H1 (cell line): ENCODE results near the gene ARHGEF7. TPM values are rescaled to one million over a fixed set of nuclear protein-coding genes. Genes with fewer than 3 reads are reported as not detected.

ENCODE experiments used
- CTCF ChIA-PET: fragments of 300-600 bp; sonication (Branson Sonifier 250); formaldehyde crosslinking; loops from one replicate; lab custom pipeline; 2021; ENCODE audit not compliant: partially characterized antibody; lab: Charles Lee
- POLR2A ChIA-PET: fragments of 300-600 bp; sonication (Branson Sonifier 250); formaldehyde crosslinking; loops from one replicate; lab custom pipeline; 2021; ENCODE audit warnings: inconsistent platforms; ENCODE audit not compliant: partially characterized antibody; lab: Charles Lee
- DNase-seq, 2 experiments: peaks; one replicate each; pipeline versions ENCODE4 v3.0.0 to v3.0.0-alpha.2; 2010 to 2022; ENCODE audit warnings: low spot score in 2 of 2, low read depth in 1 of 2, mixed read lengths in 1 of 2
- FAIRE-seq: peaks from 2 replicates; lab custom pipeline; 2011; peaks lifted over from hg19 to GRCh38; lab: Jason Lieb, UNC
- H2AFZ ChIP-seq: 2 replicates; pipeline ENCODE4 v1.8.1; 2012; ENCODE audit warnings: low read length, inconsistent platforms
- H2AK5ac ChIP-seq: 2 replicates; pipeline ENCODE4 v1.6.1; 2013; ENCODE audit warnings: low read depth, low read length
- H2BK120ac ChIP-seq: replicated peaks from 2 replicates; pipeline ENCODE3; 2013; ENCODE audit warnings: low read depth, low read length, inconsistent platforms
- H2BK12ac ChIP-seq: 2 replicates; pipeline ENCODE4 v1.6.1; 2013; ENCODE audit warnings: low read depth, low read length
- H2BK15ac ChIP-seq: 2 replicates; pipeline ENCODE4 v1.6.1; 2013; ENCODE audit warnings: low read length
- H2BK20ac ChIP-seq: 2 replicates; pipeline ENCODE4 v1.6.1; 2013; ENCODE audit warnings: low read length
- H2BK5ac ChIP-seq: 2 replicates; pipeline ENCODE4 v1.6.1; 2013; ENCODE audit warnings: low read depth, low read length
- H3K14ac ChIP-seq: 2 replicates; pipeline ENCODE4 v1.6.1; 2013; ENCODE audit warnings: inconsistent platforms; ENCODE audit not compliant: insufficient read length
- H3K18ac ChIP-seq: 2 replicates; pipeline ENCODE4 v1.6.1; 2013; ENCODE audit warnings: low read length; ENCODE audit errors: extremely low read depth
- H3K23ac ChIP-seq: 2 replicates; pipeline ENCODE4 v1.6.1; 2013; ENCODE audit warnings: inconsistent platforms; ENCODE audit not compliant: insufficient read length
- H3K23me2 ChIP-seq: 2 replicates; pipeline ENCODE4 v1.6.1; 2013; ENCODE audit warnings: low read depth, low read length
- H3K27ac ChIP-seq: 2 replicates; pipeline ENCODE4 v1.6.1; 2011; ENCODE audit warnings: low read depth, low read length, inconsistent platforms
- H3K27me3 ChIP-seq, 4 experiments: replicated peaks in 1 of 4; 1 replicate in 1 of 4; 2 replicates in 3 of 4; pipeline versions ENCODE4 v1.6.1 to v1.8.1; 2011 to 2013; ENCODE audit warnings: low read length in 3 of 4, mild to moderate bottlenecking in 3 of 4, inconsistent platforms in 2 of 4, mixed read lengths in 2 of 4, moderate library complexity in 1 of 4; ENCODE audit not compliant: control insufficient read depth in 3 of 4, insufficient read depth in 3 of 4; ENCODE audit errors: extremely low read depth in 1 of 4
- H3K36me3 ChIP-seq, 4 experiments: 2 replicates each; pipeline versions ENCODE4 v1.6.1 to v1.8.1; 2011 to 2013; ENCODE audit warnings: mild to moderate bottlenecking in 4 of 4, low read length in 3 of 4, moderate library complexity in 2 of 4, control low read depth in 1 of 4, inconsistent platforms in 1 of 4; ENCODE audit not compliant: insufficient read depth in 4 of 4, control insufficient read depth in 2 of 4
- H3K4ac ChIP-seq: replicated peaks from 2 replicates; pipeline ENCODE3; 2013; ENCODE audit warnings: low read length, low read depth, mixed read lengths, inconsistent platforms; ENCODE audit not compliant: insufficient read length
- H3K4me1 ChIP-seq, 4 experiments: replicated peaks in 1 of 4; 1 replicate in 1 of 4; 2 replicates in 3 of 4; pipeline versions ENCODE4 v1.6.1 to v1.8.1; 2011 to 2013; ENCODE audit warnings: low read length in 3 of 4, inconsistent platforms in 2 of 4, mixed read lengths in 1 of 4; ENCODE audit not compliant: insufficient read depth in 4 of 4, control insufficient read depth in 3 of 4
- H3K4me2 ChIP-seq, 2 experiments: 2 replicates each; pipeline versions ENCODE4 v1.6.1 to v1.8.1; 2011 to 2013; ENCODE audit warnings: low read depth in 2 of 2, low read length in 2 of 2, control low read depth in 1 of 2, inconsistent platforms in 1 of 2, mild to moderate bottlenecking in 1 of 2; ENCODE audit not compliant: insufficient read depth in 1 of 2
- H3K4me3 ChIP-seq, 4 experiments: fragments of 200-600, 300-600 bp in 1 of 4; sonication (generic), shearing (Covaris generic), sonication (Bioruptor Twin) in 1 of 4; 2 replicates each; pipeline versions ENCODE4 v1.5.1 to v1.8.1; 2011 to 2016; ENCODE audit warnings: low read length in 4 of 4, low read depth in 3 of 4, control low read depth in 2 of 4, inconsistent platforms in 2 of 4, mild to moderate bottlenecking in 2 of 4, mixed read lengths in 1 of 4, moderate library complexity in 1 of 4; ENCODE audit not compliant: insufficient read depth in 2 of 4; ENCODE audit errors: extremely low read depth in 1 of 4
- H3K56ac ChIP-seq: replicated peaks from 2 replicates; pipeline ENCODE3; 2013; ENCODE audit warnings: low read depth, mild to moderate bottlenecking, mixed read lengths, low read length, inconsistent platforms; ENCODE audit not compliant: insufficient read length
- H3K79me1 ChIP-seq: 2 replicates; pipeline ENCODE4 v1.6.1; 2013; ENCODE audit warnings: low read depth, low read length, control low read depth
- H3K79me2 ChIP-seq, 2 experiments: 2 replicates each; pipeline versions ENCODE4 v1.6.1 to v1.8.1; 2012 to 2013; ENCODE audit warnings: low read length in 2 of 2, mild to moderate bottlenecking in 2 of 2, inconsistent platforms in 1 of 2; ENCODE audit not compliant: insufficient read depth in 2 of 2, control insufficient read depth in 1 of 2
- H3K9ac ChIP-seq, 4 experiments: replicated peaks in 1 of 4; 1 replicate in 1 of 4; 2 replicates in 3 of 4; pipeline versions ENCODE4 v1.6.1 to v1.8.1; 2011 to 2013; ENCODE audit warnings: low read depth in 3 of 4, low read length in 3 of 4, control low read depth in 2 of 4, mild to moderate bottlenecking in 2 of 4, moderate library complexity in 2 of 4, inconsistent platforms in 1 of 4; ENCODE audit errors: extremely low read depth in 1 of 4
- H3K9me3 ChIP-seq, 2 experiments: 2 replicates each; pipeline versions ENCODE4 v1.6.1 to v1.8.1; 2012 to 2013; ENCODE audit warnings: mild to moderate bottlenecking in 2 of 2, moderate library complexity in 2 of 2, control low read depth in 1 of 2, inconsistent platforms in 1 of 2, low read depth in 1 of 2, low read length in 1 of 2, mixed read lengths in 1 of 2; ENCODE audit not compliant: insufficient read depth in 2 of 2
- H4K20me1 ChIP-seq, 2 experiments: replicated peaks in 1 of 2; 2 replicates each; pipeline versions ENCODE3 to v1.8.1; 2011 to 2013; ENCODE audit warnings: inconsistent platforms in 2 of 2, low read length in 2 of 2, mild to moderate bottlenecking in 1 of 2; ENCODE audit not compliant: insufficient read depth in 2 of 2, control insufficient read depth in 1 of 2
- H4K5ac ChIP-seq: 2 replicates; pipeline ENCODE4 v1.6.1; 2013; ENCODE audit warnings: low read length, low read depth, mixed read lengths, inconsistent platforms; ENCODE audit not compliant: insufficient read length
- H4K8ac ChIP-seq: 2 replicates; pipeline ENCODE4 v1.8.0; 2013; ENCODE audit warnings: mild to moderate bottlenecking, moderate library complexity, low read length, inconsistent platforms; ENCODE audit not compliant: insufficient read depth; ENCODE audit errors: extremely low read depth
- H4K91ac ChIP-seq: replicated peaks from 2 replicates; pipeline ENCODE3; 2013; ENCODE audit warnings: low read length, mixed read lengths, inconsistent platforms; ENCODE audit not compliant: insufficient read length
- KDM1A ChIP-seq: fragments of 200-600, 300-600 bp; sonication (generic); IDR thresholded peaks from 2 replicates; pipeline ENCODE4 v1.7.1; 2016; ENCODE audit warnings: mild to moderate bottlenecking, low read length, borderline replicate concordance
- WGBS, 2 experiments: shearing (Covaris generic) in 1 of 2; methylation state at CpG; one replicate each; pipeline versions ENCODE4 v1.1.6 to v1.1.7; 2013 to 2015; ENCODE audit warnings: low lambda C conversion rate in 2 of 2, mixed read lengths in 2 of 2, inconsistent platforms in 1 of 2, low coverage in 1 of 2, missing lambda C conversion rate in 1 of 2; ENCODE audit not compliant: insufficient replicate concordance in 2 of 2, insufficient coverage in 1 of 2, insufficient read length in 1 of 2; ENCODE audit errors: extremely low coverage in 1 of 2, missing lambda C conversion rate in 1 of 2; 5-methylcytosine and 5-hydroxymethylcytosine counted together
- polyA plus RNA-seq, 7 experiments: library from polyadenylated mRNA; depleted of rRNA in 3 of 7; stranded (reverse) in 5 of 7; unstranded in 2 of 7; fragments of >200 nt in 5 of 7; fragments of 200-250 nt in 2 of 7; gene quantifications; 1 replicate in 5 of 7; 2 replicates in 1 of 7; 4 replicates in 1 of 7; pipeline versions ENCODE4 v1.2.1 to v1.2.3, GENCODE V29; 2011 to 2013; ENCODE audit warnings: missing spikeins in 2 of 7, mixed read lengths in 2 of 7
- total RNA-seq: library from RNA; stranded (reverse); fragmentation: NEBNext Ultra II Directional; extraction: Animal tissue kit (Norgen Biotek cat#: 25700); gene quantifications from 2 replicates; pipeline ENCODE4 v1.2.1, GENCODE V29; 2021

The ARHGEF7 gene
- total and polyA plus RNA-seq, 2 of the 8 experiments (the other 6 are each of a cell fraction or from before 2014, with no cell fraction given): 26.2 to 56.5 TPM

DNA sequence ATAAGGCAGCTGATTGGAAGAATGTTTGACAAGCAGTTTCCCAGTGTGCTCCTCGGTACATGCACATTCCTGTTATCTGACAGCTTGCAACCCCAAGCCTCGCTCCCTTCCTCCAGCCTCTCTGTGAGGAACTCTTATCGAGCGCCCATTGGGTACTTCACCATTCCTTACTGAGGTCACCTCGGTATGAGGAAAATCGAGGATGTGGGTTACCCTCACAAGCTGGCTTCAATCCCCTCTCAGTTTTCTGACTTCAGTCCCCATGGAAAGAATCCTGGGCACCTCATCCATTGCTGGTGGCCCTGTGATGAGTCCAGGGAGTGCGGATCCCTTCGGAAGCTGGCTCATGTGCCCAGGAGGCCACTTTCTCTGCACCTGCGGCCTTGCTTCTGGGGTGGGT is 222.6 kb downstream of the ARHGEF7 start:
- H3K23ac ChIP-seq: no peak overlapping the region
- H4K8ac ChIP-seq: no peak overlapping the region
- no peak overlapping the region for H3K4me2 ChIP-seq
- no peak overlapping the region for H3K27ac ChIP-seq
- H3K79me1 ChIP-seq: no peaks in the 10 kb centered on the region
- H3K36me3 ChIP-seq: no peaks in the 10 kb centered on the region
- H2AK5ac ChIP-seq: no peak overlapping the region
- no peak for FAIRE-seq
- CTCF ChIA-PET: interaction anchor here (0.7 to 1.4 kb wide), 3 partner anchors 73 to 735 kb away, joined by 3 read pairs; no protein-coding TSS in a partner anchor
- peak overlapping the region in 1 of 4 experiments; percentile 0; a peak in 1 of 7 replicates for H3K9ac ChIP-seq
- no peaks in the 10 kb centered on the region for H3K79me2 ChIP-seq
- no peaks in the 10 kb centered on the region; a peak in 2 of 4 replicates for H3K9me3 ChIP-seq
- H2BK12ac ChIP-seq: no peak overlapping the region
- H3K4me3 ChIP-seq: no peak overlapping the region
- no peak overlapping the region for H2BK5ac ChIP-seq
- no peak overlapping the region for H4K5ac ChIP-seq
- H3K27me3 ChIP-seq: no peaks in the 10 kb centered on the region
- DNase-seq: no peak
- no peak overlapping the region for H3K14ac ChIP-seq
- no peak overlapping the region for H3K18ac ChIP-seq
- H2AFZ ChIP-seq: no peak overlapping the region
- POLR2A ChIA-PET: no interaction called here
- no peak overlapping the region for H2BK120ac ChIP-seq
- H3K4me1 ChIP-seq: no peaks in the 10 kb centered on the region
- no peak overlapping the region for H2BK15ac ChIP-seq
- H3K56ac ChIP-seq: no peak overlapping the region
- H3K4ac ChIP-seq: no peak overlapping the region
- H4K20me1 ChIP-seq: peaks cover 0 to 2% of the 10 kb centered on the region in 2 experiments
- H3K23me2 ChIP-seq: no peaks in the 10 kb centered on the region
- H4K91ac ChIP-seq: no peak overlapping the region
- H2BK20ac ChIP-seq: no peak overlapping the region
- WGBS, 2 experiments: 91% methylated on average over 9 of the region's 9 CpGs; no CpG with 5 or more reads in 1 of the 2 experiments
- TF ChIP-seq KDM1A: no peak
